HEK293T (cell line): ENCODE data around the gene BMPR1B.

Source experiments
- ARNT ChIP-seq: fragments of 450-650 bp; IDR thresholded peaks from 2 replicates; pipeline ENCODE4 v1.6.1; 2017; ENCODE audit warnings: mild to moderate bottlenecking
- BHLHE40 ChIP-seq: fragments of 450-650 bp; IDR thresholded peaks from 2 replicates; pipeline ENCODE4 v1.6.1; 2016; ENCODE audit warnings: mild to moderate bottlenecking, moderate library complexity, borderline replicate concordance
- FOXM1 ChIP-seq: fragments of 450-650 bp; IDR thresholded peaks from 2 replicates; pipeline ENCODE4 v1.6.1; 2017; ENCODE audit warnings: mild to moderate bottlenecking, borderline replicate concordance
- L3MBTL2 ChIP-seq: fragments of 450-650 bp; conservative IDR thresholded peaks from 2 replicates; pipeline ENCODE4 v1.6.1; 2016; ENCODE audit warnings: mild to moderate bottlenecking
- LEF1 ChIP-seq: fragments of 450-650 bp; IDR thresholded peaks from 2 replicates; pipeline ENCODE4 v1.6.1; 2017; ENCODE audit warnings: mild to moderate bottlenecking, borderline replicate concordance
- NFRKB ChIP-seq: fragments of 450-650 bp; IDR thresholded peaks from 2 replicates; pipeline ENCODE4 v1.6.1; 2016; ENCODE audit warnings: mild to moderate bottlenecking, moderate library complexity
- SUZ12 ChIP-seq: fragments of 450-650 bp; IDR thresholded peaks from 2 replicates; pipeline ENCODE4 v1.6.1; 2016; ENCODE audit warnings: mild to moderate bottlenecking
- ZNF384 ChIP-seq: fragments of 450-650 bp; IDR thresholded peaks from 2 replicates; pipeline ENCODE4 v1.6.1; 2016

GRCh38 chr4:94918543-94918942 is 160.8 kb downstream of the BMPR1B start:
- TF ChIP-seq FOXM1 (no peak), ZNF384 (no peak), SUZ12 (no peak), LEF1 (no peak), L3MBTL2 (no peak), ARNT (no peak), NFRKB (no peak), BHLHE40 (no peak)
